ENCODE measurements around the gene CCDC83.

Gene CCDC83

DNA sequence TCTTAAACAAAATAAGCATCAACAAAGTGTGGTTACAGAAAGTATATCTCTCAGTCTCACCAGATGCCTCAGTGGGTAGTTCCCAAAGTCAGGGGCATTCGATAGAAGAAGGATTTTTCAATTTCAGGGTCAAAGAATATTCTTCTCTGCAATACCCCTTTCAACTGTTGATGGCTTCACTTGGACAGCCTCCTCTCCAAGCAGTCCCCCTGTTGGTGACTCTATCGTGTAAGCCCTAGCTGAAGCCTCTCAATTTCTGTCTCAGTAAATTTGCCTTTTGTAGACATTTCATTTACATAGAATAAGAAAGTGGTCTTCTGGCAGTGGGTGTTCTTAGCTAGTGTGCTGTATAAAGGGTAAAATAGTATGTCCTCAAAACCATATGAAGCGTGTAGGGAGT lies 11.3 kb upstream of the CCDC83 start:
- 100% methylated on average over 2 of the region's 3 CpGs for WGBS
- Histone ChIP-seq H3K14ac (ENCODE audit: low read length in 2 of 2) (no peak overlapping the region), H2AK5ac (ENCODE audit: low read length, severe bottlenecking) (no peak overlapping the region), H3K9me3 (ENCODE audit: control insufficient read depth, low read length) (peaks cover 2% of the 10 kb centered on the region), H2BK12ac (ENCODE audit: low read length in 2 of 2) (no peak overlapping the region), H3K79me1 (replicated peaks; ENCODE audit: low read length, poor library complexity, severe bottlenecking) (no peaks in the 10 kb centered on the region), H2AFZ (ENCODE audit: low read depth, low read length) (no peak overlapping the region), H3K23ac (ENCODE audit: low read length in 2 of 2) (no peak overlapping the region), H3K4me2 (ENCODE audit: low read length, poor library complexity, severe bottlenecking) (no peak overlapping the region), H4K8ac (ENCODE audit: low read length) (no peak overlapping the region), H3K18ac (ENCODE audit: low read depth in 1 of 2, low read length in 2 of 2) (no peak overlapping the region), H3K4ac (ENCODE audit: low read depth in 1 of 2, low read length in 2 of 2) (no peak overlapping the region), H3K9ac (ENCODE audit: low read length) (no peak overlapping the region), H2BK5ac (ENCODE audit: low read depth, low read length, poor library complexity, severe bottlenecking) (no peak overlapping the region), H3K36me3 (ENCODE audit: control insufficient read depth in 1 of 2, insufficient read depth in 2 of 2, low read depth in 1 of 2, low read length in 2 of 2) (no peaks in the 10 kb centered on the region), H3K4me1 (ENCODE audit: control insufficient read depth, insufficient read depth, low read depth, low read length) (peaks cover 1% of the 10 kb centered on the region), H2BK15ac (ENCODE audit: low read depth, poor library complexity, severe bottlenecking) (no peak overlapping the region), H3K27me3 (ENCODE audit: control insufficient read depth in 1 of 2, insufficient read depth in 1 of 2, low read length in 2 of 2) (no peaks in the 10 kb centered on the region), H3K27ac (ENCODE audit: low read length, poor library complexity, severe bottlenecking) (no peak overlapping the region), H4K91ac (ENCODE audit: low read length) (no peak overlapping the region), H2BK120ac (ENCODE audit: low read depth, low read length) (no peak overlapping the region), H3K4me3 (ENCODE audit: insufficient read depth in 1 of 2, low read depth in 1 of 2, low read length in 2 of 2) (no peak overlapping the region)
- no peak for DNase-seq

DNA sequence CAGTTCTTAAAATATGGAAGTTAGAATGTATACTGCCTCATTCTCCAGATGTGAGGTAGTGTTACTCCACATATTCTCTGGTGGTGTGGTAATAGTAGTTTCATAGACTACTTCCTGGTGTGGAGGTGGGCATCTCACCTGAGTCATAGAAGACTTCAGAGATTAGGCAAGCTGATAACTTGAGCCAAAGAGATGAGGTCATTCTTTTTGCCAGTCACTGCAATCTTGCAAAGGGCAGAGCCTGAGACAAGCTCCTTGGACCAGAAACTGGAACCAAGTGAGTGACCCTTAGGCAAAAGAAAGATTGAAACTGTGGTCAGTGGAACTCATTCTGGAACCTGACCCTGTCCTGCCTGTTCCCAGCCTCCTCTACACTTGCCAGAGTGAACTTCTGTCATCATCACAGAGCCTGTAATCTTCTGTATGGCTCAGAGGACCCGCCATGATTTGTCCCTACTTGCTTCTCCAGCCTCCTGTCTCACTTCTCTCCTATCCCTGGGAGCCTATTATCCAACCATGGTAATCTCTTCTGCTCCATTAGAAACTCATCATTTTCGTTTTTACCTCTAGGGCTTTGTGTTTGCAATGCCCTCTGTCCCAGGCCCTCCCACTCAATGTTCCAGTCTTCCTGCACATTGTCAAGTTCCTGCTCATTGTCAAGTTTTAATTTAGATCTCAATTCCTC lies 10.6 kb upstream of the CCDC83 start:
- Histone ChIP-seq H3K14ac (ENCODE audit: low read length in 2 of 2) (no peak overlapping the region), H2BK12ac (ENCODE audit: low read length in 2 of 2) (no peak overlapping the region), H3K27me3 (ENCODE audit: control insufficient read depth in 1 of 2, insufficient read depth in 1 of 2, low read length in 2 of 2) (no peaks in the 10 kb centered on the region), H2BK15ac (ENCODE audit: low read depth, poor library complexity, severe bottlenecking) (no peak overlapping the region), H2AFZ (ENCODE audit: low read depth, low read length) (no peak overlapping the region), H2AK5ac (ENCODE audit: low read length, severe bottlenecking) (no peak overlapping the region), H3K79me1 (replicated peaks; ENCODE audit: low read length, poor library complexity, severe bottlenecking) (no peaks in the 10 kb centered on the region), H3K9me3 (ENCODE audit: control insufficient read depth, low read length) (peaks cover 2% of the 10 kb centered on the region), H3K4me2 (ENCODE audit: low read length, poor library complexity, severe bottlenecking) (no peak overlapping the region), H3K36me3 (ENCODE audit: control insufficient read depth in 1 of 2, insufficient read depth in 2 of 2, low read depth in 1 of 2, low read length in 2 of 2) (no peaks in the 10 kb centered on the region), H2BK120ac (ENCODE audit: low read depth, low read length) (no peak overlapping the region), H3K27ac (ENCODE audit: low read length, poor library complexity, severe bottlenecking) (no peak overlapping the region), H3K4ac (ENCODE audit: low read depth in 1 of 2, low read length in 2 of 2) (no peak overlapping the region), H4K8ac (ENCODE audit: low read length) (no peak overlapping the region), H3K9ac (ENCODE audit: low read length) (no peak overlapping the region), H3K4me3 (ENCODE audit: insufficient read depth in 1 of 2, low read depth in 1 of 2, low read length in 2 of 2) (no peak overlapping the region), H3K18ac (ENCODE audit: low read depth in 1 of 2, low read length in 2 of 2) (no peak overlapping the region), H4K91ac (ENCODE audit: low read length) (no peak overlapping the region), H3K4me1 (ENCODE audit: control insufficient read depth, insufficient read depth, low read depth, low read length) (peaks cover 1% of the 10 kb centered on the region), H2BK5ac (ENCODE audit: low read depth, low read length, poor library complexity, severe bottlenecking) (no peak overlapping the region), H3K23ac (ENCODE audit: low read length in 2 of 2) (no peak overlapping the region)
- WGBS: 84% methylated on average over 2 of the region's 2 CpGs
- no peak for DNase-seq

DNA sequence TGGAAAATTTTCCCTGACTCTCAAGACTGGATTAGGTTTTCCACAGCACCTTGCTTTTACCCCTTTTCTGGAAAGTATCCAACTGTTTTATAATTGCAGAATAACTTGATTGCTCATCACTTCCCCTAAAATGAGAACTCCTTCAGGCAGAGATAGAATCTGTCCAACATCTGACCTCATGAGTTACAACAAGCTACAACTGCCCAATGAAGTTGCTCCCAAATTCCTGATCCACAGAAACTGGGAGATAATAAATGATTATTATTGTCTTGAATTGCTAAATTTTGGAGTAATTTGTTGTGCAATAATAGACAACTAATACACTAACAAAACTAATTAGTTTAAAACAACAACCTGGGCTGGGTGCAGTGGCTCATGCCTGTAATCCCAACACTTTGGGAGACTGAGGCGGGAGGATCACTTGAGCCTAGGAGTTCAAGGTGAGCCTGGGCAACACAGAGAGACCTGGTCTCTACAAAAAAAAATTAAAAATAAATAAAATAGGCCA lies 10.0 kb upstream of the CCDC83 start:
- Histone ChIP-seq H3K14ac (ENCODE audit: low read length in 2 of 2) (no peak overlapping the region), H3K9me3 (ENCODE audit: control insufficient read depth, low read length) (peaks cover 2% of the 10 kb centered on the region), H2AFZ (ENCODE audit: low read depth, low read length) (no peak overlapping the region), H4K91ac (ENCODE audit: low read length) (no peak overlapping the region), H3K4ac (ENCODE audit: low read depth in 1 of 2, low read length in 2 of 2) (no peak overlapping the region), H3K9ac (ENCODE audit: low read length) (no peak overlapping the region), H3K4me2 (ENCODE audit: low read length, poor library complexity, severe bottlenecking) (no peak overlapping the region), H3K27me3 (ENCODE audit: control insufficient read depth in 1 of 2, insufficient read depth in 1 of 2, low read length in 2 of 2) (no peaks in the 10 kb centered on the region), H2BK12ac (ENCODE audit: low read length in 2 of 2) (no peak overlapping the region), H3K27ac (ENCODE audit: low read length, poor library complexity, severe bottlenecking) (no peak overlapping the region), H2AK5ac (ENCODE audit: low read length, severe bottlenecking) (no peak overlapping the region), H3K18ac (ENCODE audit: low read depth in 1 of 2, low read length in 2 of 2) (no peak overlapping the region), H2BK15ac (ENCODE audit: low read depth, poor library complexity, severe bottlenecking) (no peak overlapping the region), H2BK5ac (ENCODE audit: low read depth, low read length, poor library complexity, severe bottlenecking) (no peak overlapping the region), H3K79me1 (replicated peaks; ENCODE audit: low read length, poor library complexity, severe bottlenecking) (no peaks in the 10 kb centered on the region), H4K8ac (ENCODE audit: low read length) (no peak overlapping the region), H3K4me3 (ENCODE audit: insufficient read depth in 1 of 2, low read depth in 1 of 2, low read length in 2 of 2) (no peak overlapping the region), H3K4me1 (ENCODE audit: control insufficient read depth, insufficient read depth, low read depth, low read length) (peaks cover 1% of the 10 kb centered on the region), H2BK120ac (ENCODE audit: low read depth, low read length) (no peak overlapping the region), H3K36me3 (ENCODE audit: control insufficient read depth in 1 of 2, insufficient read depth in 2 of 2, low read depth in 1 of 2, low read length in 2 of 2) (no peaks in the 10 kb centered on the region), H3K23ac (ENCODE audit: low read length in 2 of 2) (no peak overlapping the region)
- WGBS: 100% methylated on average over 1 of the region's 1 CpG
- no peak for DNase-seq

DNA sequence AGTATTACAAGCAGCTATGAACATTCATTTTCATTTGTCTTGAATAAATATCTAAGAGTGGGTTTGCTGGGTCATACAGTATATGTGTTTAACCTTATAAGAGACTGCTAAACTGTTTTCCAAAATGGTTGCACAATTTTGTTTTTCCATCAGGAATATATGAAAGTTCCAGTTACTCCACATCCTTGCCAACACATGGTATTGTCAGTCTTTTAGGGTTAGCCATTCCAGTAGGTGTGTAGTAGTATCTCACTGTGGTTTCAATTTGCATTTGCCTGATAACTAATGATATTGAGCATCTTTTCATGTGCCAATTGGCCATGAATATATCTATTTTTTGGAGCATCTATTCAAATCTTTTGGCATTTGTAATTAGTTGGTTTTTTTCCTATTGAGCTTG lies 7.7 kb upstream of the CCDC83 start:
- no peak overlapping the region for H2BK15ac ChIP-seq (ENCODE audit: low read depth, poor library complexity, severe bottlenecking)
- no peak overlapping the region for H2BK12ac ChIP-seq (ENCODE audit: low read length in 2 of 2)
- peaks cover 1% of the 10 kb centered on the region for H3K4me1 ChIP-seq (ENCODE audit: control insufficient read depth, insufficient read depth, low read depth, low read length)
- H2BK120ac ChIP-seq (ENCODE audit: low read depth, low read length): no peak overlapping the region
- no peak overlapping the region for H2AK5ac ChIP-seq (ENCODE audit: low read length, severe bottlenecking)
- H3K14ac ChIP-seq (ENCODE audit: low read length in 2 of 2): no peak overlapping the region
- H4K8ac ChIP-seq (ENCODE audit: low read length): no peak overlapping the region
- no peak overlapping the region for H4K91ac ChIP-seq (ENCODE audit: low read length)
- peaks cover 0 to 3% of the 10 kb centered on the region in 2 experiments for H3K36me3 ChIP-seq (ENCODE audit: control insufficient read depth in 1 of 2, insufficient read depth in 2 of 2, low read depth in 1 of 2, low read length in 2 of 2)
- H3K9me3 ChIP-seq (ENCODE audit: control insufficient read depth, low read length): peaks cover 2% of the 10 kb centered on the region
- H3K9ac ChIP-seq (ENCODE audit: low read length): no peak overlapping the region
- H3K27ac ChIP-seq (ENCODE audit: low read length, poor library complexity, severe bottlenecking): no peak overlapping the region
- H3K79me1 ChIP-seq (replicated peaks; ENCODE audit: low read length, poor library complexity, severe bottlenecking): no peaks in the 10 kb centered on the region
- no peak overlapping the region for H3K23ac ChIP-seq (ENCODE audit: low read length in 2 of 2)
- H3K27me3 ChIP-seq (ENCODE audit: control insufficient read depth in 1 of 2, insufficient read depth in 1 of 2, low read length in 2 of 2): no peaks in the 10 kb centered on the region
- DNase-seq: no peak
- H2AFZ ChIP-seq (ENCODE audit: low read depth, low read length): no peak overlapping the region
- no peak overlapping the region for H3K18ac ChIP-seq (ENCODE audit: low read depth in 1 of 2, low read length in 2 of 2)
- H2BK5ac ChIP-seq (ENCODE audit: low read depth, low read length, poor library complexity, severe bottlenecking): no peak overlapping the region
- no peak overlapping the region for H3K4me3 ChIP-seq (ENCODE audit: insufficient read depth in 1 of 2, low read depth in 1 of 2, low read length in 2 of 2)
- no peak overlapping the region for H3K4ac ChIP-seq (ENCODE audit: low read depth in 1 of 2, low read length in 2 of 2)
- H3K4me2 ChIP-seq (ENCODE audit: low read length, poor library complexity, severe bottlenecking): no peak overlapping the region

Data from mesenchymal stem cell (in vitro differentiated cells and primary cell).